Measurements from ENCODE around the gene PCNX2.

DNA sequence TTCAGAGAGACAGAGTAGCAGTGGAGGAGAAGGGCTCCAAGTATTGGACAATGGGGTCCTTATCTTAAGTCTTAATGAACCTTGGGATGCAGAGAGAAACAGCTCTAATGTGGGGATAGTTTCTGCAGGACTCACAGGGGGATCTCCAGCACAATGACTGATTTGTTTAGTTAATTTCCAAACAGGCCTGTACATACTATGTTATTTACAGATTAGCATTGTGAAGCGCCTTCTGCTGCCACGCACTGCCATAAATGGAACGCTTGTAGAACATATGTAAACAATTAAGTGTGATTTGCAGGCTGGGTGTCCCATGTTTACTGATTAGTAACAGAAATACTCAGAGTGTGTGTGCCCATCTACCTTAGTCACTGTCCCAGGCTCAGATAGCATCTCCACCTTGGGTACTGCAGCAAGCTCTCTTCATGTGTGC is 289.0 kb downstream of the PCNX2 start:
- TF ChIP-seq ZNF274 (IDR thresholded peaks at IDR 0.05; ENCODE audit: low read depth, low read length): no peak
- no peak for TF ChIP-seq SUZ12 (IDR thresholded peaks at IDR 0.05; ENCODE audit: extremely low read depth, insufficient read depth, insufficient read length)
- TF ChIP-seq YY1 (IDR thresholded peaks at IDR 0.05; ENCODE audit: insufficient read depth, insufficient read length): no peak
